ENCODE data around the gene GTPBP4.

DNA sequence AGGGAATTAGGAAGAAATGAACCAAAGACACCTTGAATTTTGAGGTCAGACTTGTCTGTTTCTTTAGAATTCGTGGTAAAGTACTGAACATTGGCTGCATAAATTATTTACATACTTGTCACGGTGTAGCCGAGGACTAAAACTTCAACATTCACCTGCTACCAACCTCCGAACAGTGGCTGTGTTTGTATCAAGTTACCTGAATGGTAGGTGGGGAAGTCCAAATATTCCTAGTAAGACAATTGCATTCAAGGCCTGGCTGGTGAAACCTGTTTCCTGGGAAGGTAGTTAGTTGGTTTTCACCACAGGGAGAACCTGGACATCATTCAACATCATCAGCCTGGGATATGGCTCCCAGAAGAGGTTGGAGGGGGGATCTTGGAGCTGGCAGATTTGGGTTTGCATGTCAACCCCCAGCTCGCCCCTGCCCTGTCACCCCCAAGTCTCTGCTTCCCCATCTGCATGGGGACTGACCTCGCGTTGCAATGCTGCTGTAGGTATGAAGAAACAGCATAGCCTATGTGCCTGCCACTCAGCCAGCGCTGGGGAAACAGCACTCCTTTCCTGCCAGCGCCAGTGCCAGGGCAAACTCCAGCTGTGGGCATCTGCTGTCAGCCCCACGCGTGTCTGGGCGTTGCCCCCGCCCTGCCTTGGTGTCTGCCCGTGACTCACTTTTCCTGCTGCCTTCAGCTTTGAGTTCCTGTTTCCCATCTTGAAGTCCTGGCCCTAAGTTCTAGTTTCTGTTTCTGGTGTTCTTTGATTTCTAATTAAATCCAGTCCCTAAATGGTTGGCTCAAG lies 44.0 kb upstream of the GTPBP4 start:
- no peak for TF ChIP-seq POLR2A (IDR thresholded peaks at IDR 0.05)
- TF ChIP-seq, protein P1, sequence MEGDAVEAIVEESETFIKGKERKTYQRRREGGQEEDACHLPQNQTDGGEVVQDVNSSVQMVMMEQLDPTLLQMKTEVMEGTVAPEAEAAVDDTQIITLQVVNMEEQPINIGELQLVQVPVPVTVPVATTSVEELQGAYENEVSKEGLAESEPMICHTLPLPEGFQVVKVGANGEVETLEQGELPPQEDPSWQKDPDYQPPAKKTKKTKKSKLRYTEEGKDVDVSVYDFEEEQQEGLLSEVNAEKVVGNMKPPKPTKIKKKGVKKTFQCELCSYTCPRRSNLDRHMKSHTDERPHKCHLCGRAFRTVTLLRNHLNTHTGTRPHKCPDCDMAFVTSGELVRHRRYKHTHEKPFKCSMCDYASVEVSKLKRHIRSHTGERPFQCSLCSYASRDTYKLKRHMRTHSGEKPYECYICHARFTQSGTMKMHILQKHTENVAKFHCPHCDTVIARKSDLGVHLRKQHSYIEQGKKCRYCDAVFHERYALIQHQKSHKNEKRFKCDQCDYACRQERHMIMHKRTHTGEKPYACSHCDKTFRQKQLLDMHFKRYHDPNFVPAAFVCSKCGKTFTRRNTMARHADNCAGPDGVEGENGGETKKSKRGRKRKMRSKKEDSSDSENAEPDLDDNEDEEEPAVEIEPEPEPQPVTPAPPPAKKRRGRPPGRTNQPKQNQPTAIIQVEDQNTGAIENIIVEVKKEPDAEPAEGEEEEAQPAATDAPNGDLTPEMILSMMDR (IDR thresholded peaks at IDR 0.05): no peak

All from right lobe of liver (tissue), 4 donors.